DOHH2 (cell line): ENCODE results near the gene TRHDE.

ENCODE experiments used
- CTCF ChIP-seq: fragments of 200-600 bp; sonication (generic); IDR thresholded peaks from one replicate; pipeline ENCODE4 v1.5.1; 2014; ENCODE audit warnings: antibody characterized with exemption, mild to moderate bottlenecking, low read depth, low read length; ENCODE audit not compliant: poor library complexity, severe bottlenecking
- EZH2phosphoT487 ChIP-seq: fragments of 200-600 bp; sonication (generic); IDR thresholded peaks from 2 replicates; pipeline ENCODE4 v1.6.1; 2017; ENCODE audit warnings: borderline replicate concordance, mild to moderate bottlenecking, antibody characterized with exemption, low read length, moderate library complexity, mixed read lengths

GRCh38 chr12:72289633-72290032 is 17.5 kb downstream of the TRHDE start:
- no peak for TF ChIP-seq CTCF
- no peak for TF ChIP-seq EZH2phosphoT487
